HG03521 (cell line): ENCODE results near the gene TSPAN18.

Experiments used
- ATAC-seq: cut with Tn5 transposase; IDR thresholded peaks from one replicate; pipeline ENCODE4 v1.9.1; 2021; ENCODE audit warnings: mild to moderate bottlenecking, moderate library complexity; ENCODE audit not compliant: unreplicated experiment

The TSPAN18 gene

DNA sequence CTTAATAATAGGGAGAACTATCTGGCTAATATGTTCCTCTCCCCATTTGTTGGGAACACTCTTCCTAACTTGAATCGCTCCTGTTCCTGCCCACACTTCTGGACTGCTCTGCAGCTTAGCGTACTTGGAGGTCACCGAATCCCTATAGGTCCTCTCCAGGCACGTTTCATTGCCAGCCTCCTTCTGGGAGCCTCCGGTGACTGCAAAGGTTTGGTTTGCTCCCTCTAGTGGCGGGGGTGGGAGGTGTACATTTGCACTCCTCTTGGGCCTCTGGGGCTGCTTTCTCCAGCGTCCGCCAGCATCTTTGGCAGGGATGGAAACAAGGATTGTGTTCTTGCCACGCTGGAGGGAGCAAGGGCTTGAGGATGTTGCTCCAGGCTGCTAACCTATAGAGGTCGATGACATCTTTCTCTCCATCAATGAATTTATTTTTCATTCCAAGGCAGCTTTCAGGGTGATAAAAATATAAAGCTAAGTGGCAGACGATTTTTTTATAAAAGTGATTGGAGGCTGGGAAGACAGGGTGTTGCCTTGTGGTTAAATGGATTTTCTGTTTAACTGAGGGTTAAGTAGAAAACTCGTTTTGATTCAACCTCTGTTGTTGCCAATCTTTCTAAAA lies 48.7 kb downstream of the TSPAN18 start:
- no peak for ATAC-seq

DNA sequence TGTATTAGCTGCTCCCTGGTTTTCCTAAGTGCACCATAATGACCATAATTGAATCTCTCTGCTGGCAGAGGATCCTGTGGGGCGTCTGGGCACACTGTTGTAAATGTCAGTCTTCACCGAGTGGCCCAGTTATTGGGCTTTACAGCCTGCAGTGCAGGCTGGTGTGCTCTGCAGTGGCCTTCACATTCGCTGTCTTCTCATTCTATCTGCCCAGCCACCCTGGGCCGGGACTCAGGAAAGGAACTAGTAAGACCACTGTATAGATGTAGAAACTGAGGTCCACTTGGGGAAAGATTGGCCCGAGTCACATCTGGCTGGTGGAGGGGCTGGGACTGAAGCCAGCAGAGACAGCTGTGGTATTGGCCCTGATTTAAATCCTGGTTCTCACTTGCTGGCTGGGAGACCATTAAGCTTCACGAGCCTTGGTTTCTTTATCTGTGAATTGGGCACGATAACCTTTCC lies 49.3 kb downstream of the TSPAN18 start:
- no peak for ATAC-seq

DNA sequence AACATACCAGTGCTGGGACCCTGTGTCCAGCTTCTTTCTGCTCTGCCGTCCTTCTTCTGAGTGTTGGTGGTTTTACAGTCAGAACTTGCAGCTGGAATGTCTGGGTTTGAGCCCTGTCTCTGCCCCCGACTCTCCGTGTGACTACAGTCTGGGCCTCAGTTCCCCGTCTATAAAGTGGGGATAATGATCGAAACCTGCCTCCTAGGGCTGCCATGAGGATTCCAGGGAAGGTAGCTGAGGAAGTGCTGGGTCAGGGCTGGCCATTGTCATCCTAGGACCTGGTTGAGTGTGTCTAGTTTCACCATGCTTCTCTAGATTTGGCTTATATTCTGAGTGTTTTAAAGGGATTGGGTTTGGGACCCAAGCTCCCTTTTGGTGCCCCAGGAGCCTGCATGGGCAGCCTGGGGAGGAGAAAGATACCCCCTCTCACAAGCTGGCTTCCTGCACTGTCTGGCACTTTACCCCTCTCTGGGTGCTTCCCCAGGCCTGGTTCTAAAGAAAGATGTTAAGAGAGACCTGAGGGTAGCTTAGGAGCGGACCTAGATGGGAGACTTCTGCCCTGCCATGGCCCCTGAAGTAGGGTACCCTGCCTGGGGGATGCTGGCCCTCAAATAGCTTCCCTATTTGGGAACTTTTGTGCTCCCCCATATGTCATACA lies 49.9 kb downstream of the TSPAN18 start:
- ATAC-seq, result no peak

DNA sequence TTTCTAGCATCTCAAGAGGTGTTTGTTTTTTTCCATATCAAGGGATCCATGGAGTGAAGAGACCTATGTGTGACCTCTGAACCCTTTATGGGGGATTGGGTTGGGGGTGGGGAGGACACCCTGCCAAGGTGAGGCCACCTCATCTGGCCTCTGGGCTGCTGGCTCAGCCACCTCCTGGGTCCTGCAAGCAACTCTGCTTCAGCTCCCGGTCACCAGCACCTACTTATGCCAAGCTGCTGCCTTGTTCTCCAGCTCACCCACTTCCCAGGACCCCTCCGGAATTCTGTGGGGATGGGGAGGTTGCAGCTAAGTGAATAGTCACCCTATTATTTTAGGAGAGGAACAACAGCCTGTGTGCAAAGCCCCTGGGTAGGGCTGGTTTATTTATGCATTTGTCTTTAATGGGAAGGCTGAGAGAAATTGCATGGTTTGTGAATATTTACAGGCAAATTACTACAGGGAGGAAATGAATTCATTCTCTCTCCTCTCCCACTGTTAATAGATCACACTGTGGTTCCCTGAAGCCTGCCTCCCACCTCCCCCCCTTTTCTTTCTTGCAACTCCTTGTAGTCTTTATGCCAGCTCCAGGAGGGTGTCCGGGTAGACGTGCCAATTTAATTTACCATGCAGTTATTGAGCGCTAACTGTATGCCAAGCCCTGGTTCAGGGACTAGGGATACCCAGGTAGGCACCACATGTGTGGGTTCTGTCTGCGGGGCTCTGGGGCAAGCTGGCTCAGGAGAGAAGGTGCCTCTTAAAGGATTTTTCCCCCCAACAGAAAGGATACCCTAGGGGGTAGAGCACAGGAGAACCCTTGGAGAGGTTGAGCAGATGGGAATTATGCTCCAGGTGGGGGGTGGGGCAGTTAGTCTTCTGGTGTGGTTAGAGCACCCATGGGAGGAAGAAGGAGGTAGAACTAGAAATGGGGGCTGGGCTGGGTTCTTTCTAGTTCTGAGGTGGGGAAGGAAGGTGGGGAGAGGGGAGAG lies 50.7 kb downstream of the TSPAN18 start:
- no peak for ATAC-seq

DNA sequence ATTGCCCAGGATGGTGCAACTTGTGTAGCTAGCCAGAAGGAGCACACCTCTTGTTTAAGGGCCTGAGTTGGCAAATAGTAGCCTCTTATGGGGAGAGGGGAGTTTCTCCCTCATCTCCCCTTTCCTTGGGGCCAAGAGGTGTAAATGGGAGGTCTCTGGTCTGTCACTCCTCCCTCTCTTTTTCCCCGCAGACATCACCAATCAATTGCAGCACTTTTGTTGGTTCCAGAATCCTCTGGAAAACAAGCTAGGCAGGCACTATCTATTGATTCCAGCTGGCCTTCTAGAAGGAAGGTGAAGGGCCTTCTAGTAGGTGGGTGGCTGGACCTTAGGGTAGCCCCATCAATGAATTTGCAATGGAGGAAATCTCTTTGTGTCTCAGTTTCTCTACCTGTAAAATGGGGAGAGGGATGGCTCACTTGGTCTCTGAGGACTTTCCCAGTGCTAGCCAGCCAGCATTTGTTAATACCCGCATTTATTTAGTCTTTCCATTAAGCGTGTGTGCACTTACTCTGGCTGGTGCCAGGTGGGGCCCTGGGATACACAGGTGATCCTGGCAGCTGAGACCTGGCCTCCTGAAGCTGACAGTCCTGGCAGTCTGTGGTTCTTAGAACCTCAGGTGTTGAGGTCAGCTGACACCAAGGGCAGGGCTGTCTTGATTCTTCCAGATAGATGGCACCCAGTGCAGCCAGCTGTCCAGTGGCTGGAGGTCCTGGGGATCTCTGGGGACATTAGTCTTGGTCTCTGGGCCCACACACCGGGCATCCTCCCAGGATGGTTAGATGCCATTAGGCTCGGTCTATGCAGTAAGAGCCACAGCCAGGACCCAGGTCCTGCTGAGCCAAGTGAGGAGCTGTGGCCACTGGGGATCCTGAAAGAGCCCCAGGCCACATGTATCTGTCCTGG lies 51.7 kb downstream of the TSPAN18 start:
- no peak for ATAC-seq

DNA sequence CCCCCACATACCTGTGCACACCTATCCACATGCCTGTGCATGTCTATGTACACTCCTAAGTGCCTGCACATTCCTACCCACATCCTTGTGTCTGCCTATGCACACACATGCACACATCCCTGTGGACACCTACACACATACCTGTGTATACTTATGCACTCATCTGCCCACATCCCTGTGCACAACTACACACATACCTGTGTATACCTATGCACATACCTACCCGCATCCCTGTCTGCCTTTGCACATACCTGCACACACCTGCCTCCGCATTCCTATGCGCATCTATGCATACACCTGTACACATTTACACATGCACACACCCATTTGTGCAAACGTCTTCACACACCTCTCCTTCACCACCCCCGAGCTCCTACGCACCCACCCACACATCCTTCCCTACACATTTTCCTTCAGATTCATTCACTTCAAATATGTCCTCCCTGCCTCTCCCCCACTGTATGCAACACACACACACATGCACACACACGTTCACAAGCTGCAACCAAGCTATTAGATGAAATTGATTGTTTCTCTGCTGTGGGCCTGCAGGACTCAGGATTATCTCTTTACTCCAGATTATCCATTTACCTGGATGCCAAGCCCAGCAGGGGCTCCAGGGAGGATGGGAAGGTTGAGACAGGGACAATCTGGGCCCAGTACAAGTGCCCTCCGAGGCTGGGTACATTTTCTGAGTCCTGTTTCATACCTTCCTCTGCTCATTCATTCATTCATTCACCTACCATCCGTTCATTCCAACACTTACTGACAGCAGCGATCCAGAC lies 53.2 kb downstream of the TSPAN18 start:
- no peak for ATAC-seq

DNA sequence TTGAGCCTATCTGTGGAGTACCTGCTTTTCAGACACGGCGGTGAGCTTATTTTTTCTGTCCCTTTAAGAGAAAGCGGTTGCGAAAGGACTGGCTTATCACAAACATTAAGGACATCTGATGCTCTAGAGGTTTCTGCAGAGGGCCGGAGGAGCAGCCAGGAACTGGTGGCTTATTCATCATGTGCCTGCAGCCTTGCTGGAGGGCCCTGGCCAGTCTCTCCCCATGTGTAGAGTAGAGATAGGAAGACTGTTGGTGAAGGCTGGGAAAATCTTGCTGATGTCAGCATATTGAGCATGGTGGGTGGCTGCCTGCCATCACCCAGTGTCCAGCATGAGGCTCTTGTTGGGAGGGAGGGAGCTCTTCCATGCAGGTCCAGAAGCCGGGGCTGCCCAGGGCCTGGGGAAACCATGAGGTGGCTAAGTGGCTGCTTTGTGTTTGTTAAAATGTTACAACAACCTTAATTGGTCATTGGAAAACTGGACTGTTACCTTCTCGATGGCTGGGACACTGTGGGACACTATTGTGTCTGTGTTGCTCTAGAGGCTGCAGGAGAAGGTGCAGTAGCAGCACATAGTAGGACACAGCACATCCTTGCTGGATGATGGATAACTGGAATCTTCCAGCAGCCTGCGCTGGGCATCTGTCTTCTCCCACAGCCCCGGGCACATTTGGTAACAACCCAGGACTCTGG lies 54.3 kb downstream of the TSPAN18 start:
- ATAC-seq, result no peak

DNA sequence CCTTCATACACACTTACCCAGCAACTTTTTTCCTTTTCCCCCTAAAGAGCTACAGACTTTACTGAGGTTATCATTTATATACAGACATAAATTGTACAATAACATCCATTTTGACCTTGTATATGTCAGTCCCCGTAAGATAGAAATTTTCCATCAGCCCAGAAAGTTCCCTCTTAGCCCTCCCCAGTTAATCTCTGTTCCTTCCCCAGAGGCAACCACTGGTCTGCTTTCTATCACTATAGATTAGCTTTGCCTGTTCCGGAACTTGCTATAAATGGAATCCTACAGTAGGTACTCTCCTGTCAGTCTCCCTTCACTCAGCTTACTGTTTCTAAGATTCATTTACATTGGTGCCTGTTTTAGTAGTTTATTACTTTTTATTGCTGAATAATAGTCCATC lies 54.9 kb downstream of the TSPAN18 start:
- no peak for ATAC-seq

DNA sequence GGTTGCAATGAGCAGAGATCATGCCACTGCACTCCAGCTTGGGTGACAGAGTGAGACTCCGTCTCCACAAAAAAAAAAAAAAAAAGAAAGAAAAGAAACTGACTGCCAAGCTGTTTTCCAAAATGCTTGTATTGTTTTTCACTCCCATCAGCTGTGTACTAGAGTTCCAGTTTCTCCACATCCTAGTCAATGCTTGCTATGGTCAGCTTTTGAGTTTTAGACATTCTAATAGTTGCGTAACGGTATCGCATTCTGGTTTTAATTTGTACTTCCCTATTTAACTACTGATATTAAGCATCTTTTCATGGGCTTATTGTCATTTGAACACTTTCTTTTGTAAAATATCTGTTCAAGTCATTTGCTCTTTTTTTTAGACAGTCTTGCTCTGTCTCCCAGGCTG lies 55.7 kb downstream of the TSPAN18 start:
- ATAC-seq, result no peak

DNA sequence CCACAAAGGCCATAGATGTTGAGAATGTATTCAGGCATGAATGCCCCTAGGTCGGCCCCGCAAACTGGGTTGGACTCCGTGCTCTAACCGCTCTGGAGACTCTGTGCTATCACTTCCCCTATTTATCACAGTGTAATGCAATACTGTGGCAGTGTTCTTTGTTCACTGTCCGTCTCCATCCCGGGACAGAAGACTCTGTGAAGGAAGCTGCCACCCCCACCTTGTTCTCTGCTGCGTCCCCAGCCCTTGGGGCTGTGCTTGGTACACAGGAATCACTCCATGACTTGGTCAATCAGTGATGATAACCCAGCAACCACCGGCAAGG lies 57.6 kb downstream of the TSPAN18 start:
- ATAC-seq, result no peak

DNA sequence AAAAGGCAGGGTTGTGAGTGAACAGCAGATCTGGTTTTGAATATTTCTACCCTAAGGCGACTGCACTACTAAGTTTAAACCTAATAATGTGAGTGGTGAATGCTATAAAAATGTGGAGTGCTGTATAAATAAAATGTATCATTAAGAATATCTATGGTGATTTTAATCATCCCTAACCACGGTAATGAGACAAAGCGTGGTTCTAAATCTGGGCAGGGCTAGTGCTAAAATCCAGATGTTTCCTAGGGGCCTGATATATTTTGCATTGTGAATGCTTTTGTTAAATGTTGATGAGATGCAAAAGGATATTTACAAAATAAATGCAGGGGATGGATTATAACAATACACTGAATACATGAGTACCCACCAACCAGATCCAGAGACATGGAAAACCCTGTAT lies 58.1 kb downstream of the TSPAN18 start:
- no peak for ATAC-seq

DNA sequence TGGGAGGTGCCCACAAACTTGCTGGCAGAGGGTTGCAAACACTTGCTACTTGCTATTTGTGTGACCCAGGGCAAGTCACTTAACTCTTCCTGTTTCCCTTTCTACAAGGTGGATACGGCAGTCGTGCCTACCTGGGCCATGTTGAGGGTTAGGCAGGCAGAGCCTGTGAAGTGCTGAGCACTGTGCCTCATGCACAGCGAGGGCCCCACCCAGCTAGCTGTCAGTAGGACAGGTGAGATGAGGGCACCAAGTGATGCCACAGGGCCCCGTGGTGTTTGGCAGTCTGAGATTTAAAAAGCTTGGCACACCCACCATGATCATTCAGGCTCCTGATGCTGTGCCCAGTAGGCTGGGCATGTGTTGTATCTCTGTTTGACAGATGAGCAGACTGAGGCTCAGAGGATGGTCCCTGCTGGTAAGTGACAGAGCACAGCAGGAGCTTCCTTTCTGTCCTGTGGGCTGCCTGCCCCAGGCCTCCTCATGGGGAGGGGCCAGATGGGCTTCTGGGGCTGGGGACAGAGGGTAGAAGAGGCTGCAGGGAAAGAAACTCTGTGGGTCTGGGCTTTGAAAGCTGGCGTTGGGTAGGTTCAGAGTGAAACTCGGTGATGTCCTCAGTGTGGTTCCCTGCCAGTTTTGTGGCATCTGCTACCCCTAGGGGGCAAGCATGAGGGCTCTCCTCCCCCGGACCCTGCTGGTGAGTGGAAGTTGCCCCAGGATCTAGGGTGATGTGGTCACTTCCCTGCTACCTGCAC lies 59.3 kb downstream of the TSPAN18 start:
- no peak for ATAC-seq

DNA sequence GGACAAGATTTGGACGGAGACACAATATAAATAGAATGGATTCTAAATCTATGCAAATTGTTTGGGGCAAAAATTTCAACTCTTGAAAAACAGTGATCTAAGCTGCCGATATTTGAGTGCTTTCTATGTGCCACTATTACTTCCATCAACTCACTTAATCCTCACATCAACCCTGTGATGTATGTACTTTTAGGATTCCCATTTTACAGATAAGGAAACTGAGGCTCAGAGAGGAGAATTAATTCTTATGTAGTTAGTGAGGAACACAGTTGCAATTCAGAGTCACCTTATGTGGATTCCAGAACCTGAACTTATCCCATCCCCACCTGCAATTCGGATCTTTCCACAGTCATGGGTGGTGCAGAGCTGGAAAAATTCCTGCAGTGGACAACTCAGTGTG lies 60.3 kb downstream of the TSPAN18 start:
- ATAC-seq, result no peak

DNA sequence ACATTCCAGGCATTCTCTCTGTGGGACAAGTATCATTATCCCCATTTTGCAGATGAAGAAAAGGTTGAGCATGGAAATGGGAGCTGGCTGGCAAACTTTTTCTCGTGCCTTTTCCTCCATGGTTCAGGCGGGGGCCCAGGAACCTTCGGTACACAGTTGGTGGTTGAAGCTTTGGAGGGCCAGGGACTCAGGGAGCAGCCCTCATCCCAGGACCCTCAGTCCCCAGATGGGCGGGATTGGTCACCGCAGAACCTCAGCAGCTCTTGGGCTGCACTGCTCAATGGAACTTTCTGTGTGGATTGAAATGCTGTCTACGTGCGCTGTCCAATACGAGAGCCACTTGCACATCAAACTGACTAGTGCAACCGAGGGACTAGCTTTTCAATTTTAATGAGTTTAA lies 61.2 kb downstream of the TSPAN18 start:
- ATAC-seq, result no peak

DNA sequence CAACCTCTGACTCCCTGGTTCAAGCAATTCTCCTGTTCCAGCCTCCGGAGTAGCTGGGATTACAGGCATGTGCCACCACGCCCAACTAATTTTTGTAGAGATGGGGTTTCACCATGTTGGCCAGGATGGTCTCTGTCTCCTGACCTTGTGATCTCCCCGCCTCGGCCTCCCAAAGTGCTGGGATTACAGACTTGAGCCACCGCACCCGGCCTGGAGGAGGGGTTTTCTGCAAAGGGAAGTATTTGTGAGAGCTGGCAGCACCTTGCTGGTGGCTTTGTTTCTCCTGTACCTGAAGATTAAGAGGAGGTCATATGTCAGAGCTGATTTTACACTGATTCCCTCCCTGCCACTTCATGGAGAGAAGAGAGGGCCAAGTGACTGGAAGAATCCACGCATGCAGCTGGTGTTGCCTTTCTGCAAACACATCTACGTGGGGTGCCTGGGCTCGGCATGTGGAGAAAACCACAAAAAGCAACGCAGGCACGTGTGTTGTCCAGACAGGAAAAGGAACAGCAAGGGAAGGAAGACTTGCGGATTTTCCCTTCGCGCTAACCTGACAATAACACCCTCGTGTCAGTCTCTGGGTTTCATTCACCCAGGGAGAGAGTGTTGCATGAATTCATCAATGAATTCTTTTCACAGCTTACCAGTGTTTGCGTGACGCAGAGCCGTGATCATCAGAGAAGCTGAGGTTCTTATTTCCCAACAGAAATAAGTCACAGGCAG lies 61.9 kb downstream of the TSPAN18 start:
- ATAC-seq, result no peak

DNA sequence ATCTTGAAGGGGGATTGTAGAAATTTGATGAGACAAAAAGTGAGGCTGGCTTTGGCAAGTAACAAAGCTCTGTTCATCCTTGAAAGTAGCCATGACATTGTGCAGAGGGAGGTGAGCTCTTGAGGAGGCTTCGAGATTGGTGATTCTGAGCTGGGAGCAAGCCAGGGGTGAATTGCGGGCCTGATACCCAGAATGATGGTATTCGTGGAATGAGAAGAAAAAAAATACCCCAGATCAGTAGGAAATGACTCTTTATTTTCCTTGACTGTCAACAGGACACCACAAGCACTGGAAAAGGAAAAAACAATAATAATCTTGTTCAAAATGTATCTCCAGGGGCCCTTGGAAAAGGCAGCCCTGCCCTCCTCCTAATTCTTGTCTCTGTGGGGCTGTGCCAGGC lies 62.7 kb downstream of the TSPAN18 start:
- ATAC-seq, result no peak

DNA sequence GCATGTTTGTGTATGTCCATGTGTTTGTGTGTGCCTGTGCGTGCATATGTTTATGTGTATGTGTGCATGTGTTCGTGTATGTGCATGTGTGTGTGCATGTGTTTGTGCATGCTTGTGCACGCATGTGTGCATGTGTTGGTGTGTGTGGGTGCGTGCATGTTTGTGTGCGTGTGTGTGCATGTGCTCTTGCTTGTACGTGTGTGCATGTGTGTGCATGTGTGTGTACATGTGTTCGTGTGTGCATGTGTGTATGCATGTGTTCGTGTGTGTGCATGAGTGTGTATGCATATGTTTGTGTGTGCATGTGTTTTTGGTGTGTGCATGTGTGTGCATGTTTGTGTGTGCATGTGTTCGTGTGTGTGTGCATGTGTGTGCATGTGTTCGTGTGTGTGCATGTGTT lies 63.4 kb downstream of the TSPAN18 start:
- no peak for ATAC-seq

DNA sequence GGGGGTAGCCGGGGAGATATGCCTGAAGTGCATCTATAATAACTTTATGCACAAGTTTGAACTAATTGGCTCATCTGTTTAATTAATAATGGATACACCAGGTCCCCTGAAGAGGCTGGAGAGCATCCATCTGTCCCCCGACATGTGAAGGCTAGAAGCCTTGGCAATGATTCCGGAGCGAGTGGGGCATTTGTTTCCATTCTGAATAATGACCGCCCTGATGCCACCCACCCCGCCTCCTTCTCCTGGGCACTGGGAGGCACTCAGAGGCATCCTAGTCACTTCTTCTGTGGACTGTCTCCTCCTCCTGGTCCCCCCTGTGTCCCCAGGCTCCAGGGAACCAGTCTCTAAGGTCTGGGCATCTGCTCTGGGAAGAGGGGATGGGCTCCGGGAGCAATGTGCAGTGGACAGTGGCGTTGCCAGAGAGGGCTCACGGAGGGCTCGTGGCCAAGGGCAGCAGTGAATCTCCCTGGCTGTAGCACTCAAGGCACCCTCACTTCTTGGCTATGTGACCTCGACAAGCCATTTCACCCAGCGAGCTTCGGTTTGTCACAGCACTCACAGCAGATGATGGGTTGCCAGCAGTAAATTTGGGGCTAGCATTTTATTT lies 64.7 kb downstream of the TSPAN18 start:
- no peak for ATAC-seq
